Measurements from ENCODE around the gene CCDC90B.

DNA sequence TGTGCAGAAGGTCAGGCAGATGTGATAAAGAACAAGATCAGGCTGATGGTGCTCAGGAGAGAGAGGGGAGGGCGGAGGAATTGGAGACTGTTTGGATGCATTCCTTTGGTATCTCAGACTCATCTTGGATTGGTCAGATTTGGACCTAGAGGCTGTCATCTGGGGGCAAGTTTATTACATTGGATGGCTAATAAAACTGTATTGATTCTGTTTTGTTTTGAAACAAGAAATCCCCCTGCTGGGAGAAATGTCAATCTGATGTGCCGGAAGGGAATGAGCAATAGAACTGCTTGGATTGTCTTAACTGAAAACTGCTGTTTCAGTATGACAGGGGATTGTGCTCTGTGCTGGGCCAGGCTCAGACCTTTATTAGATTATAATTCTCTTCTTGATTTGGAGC lies 25.5 kb upstream of the CCDC90B start:
- TF ChIP-seq, protein P1, sequence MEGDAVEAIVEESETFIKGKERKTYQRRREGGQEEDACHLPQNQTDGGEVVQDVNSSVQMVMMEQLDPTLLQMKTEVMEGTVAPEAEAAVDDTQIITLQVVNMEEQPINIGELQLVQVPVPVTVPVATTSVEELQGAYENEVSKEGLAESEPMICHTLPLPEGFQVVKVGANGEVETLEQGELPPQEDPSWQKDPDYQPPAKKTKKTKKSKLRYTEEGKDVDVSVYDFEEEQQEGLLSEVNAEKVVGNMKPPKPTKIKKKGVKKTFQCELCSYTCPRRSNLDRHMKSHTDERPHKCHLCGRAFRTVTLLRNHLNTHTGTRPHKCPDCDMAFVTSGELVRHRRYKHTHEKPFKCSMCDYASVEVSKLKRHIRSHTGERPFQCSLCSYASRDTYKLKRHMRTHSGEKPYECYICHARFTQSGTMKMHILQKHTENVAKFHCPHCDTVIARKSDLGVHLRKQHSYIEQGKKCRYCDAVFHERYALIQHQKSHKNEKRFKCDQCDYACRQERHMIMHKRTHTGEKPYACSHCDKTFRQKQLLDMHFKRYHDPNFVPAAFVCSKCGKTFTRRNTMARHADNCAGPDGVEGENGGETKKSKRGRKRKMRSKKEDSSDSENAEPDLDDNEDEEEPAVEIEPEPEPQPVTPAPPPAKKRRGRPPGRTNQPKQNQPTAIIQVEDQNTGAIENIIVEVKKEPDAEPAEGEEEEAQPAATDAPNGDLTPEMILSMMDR (IDR thresholded peaks at IDR 0.05; ENCODE audit: low read length), result no peak
- no peak for TF ChIP-seq EZH2 (IDR thresholded peaks at IDR 0.05; ENCODE audit: borderline replicate concordance, low read length)
